ENCODE results near the gene PSMG4. TPM values are rescaled to one million over a fixed set of nuclear protein-coding genes. Genes with fewer than 3 reads are reported as not detected.

PSMG4 gene
- polyA plus RNA-seq, 6 donors from 2014 or later: 37.9 to 63.0 (median 51.5) TPM

DNA sequence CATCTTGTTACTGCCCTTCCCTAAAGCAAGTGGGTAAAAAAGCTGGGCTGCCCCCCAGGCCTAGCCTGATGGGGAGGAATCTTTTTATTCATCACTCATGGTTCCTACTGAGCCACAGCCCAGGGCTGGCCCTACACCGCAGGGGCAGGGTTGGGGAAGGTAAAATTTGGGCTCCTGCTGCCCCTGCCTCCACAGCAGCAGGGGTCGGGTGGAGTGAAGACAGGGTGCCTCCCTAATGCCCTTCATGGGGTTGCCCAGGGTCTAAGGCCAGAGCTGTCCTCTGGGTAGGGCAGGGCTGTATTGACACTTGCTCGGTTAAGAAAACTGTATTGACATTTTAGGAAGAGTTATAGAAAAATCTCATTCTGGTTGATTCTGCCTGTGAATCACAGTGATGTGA lies 8.9 kb upstream of the PSMG4 start:
- Mint-ChIP-seq H3K4me1 (peaks cover 5 to 12% (median 6%) of the 10 kb centered on the region in 3 donors), H3K9me3 (peaks cover 0 to 7% (median 5%) of the 10 kb centered on the region in 7 donors), H3K4me3 (no peak overlapping the region), H3K27ac (no peak overlapping the region), H3K27me3 (peaks cover 38 to 55% (median 51%) of the 10 kb centered on the region in 3 donors), H3K36me3 (no peaks in the 10 kb centered on the region)
- DNase-seq: no peak
- ATAC-seq (ENCODE audit: low read depth in 2 of 2): no peak

DNA sequence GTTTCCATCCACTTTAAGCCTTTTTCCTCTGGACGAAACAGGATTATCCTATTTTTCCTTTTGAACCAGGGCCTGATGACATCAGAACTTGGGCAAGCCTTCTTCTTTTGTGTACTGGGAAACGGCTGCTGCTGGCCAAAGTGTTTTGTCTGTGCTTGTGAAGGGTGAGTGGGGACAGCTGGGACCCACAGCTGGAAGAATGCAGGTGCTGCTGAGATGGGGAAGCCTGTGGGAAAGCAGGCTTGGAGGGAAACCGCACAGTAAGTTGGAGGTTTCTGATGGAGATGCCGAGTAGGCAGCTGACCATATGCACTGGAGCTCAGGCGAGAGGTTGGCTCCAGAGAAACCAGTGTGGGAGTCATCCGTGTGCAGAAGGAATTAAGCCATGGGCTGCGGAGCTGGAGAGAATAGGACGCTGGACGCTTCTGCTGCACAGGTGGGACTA lies 8.5 kb upstream of the PSMG4 start:
- H3K27ac Mint-ChIP-seq: no peak overlapping the region
- no peak for ATAC-seq (ENCODE audit: low read depth in 2 of 2)
- H3K27me3 Mint-ChIP-seq: peaks cover 35 to 52% (median 51%) of the 10 kb centered on the region in 3 donors
- no peak for DNase-seq
- H3K9me3 Mint-ChIP-seq: peaks cover 0 to 7% (median 5%) of the 10 kb centered on the region in 7 donors
- H3K36me3 Mint-ChIP-seq: no peaks in the 10 kb centered on the region
- peaks cover 5 to 12% (median 6%) of the 10 kb centered on the region in 3 donors for H3K4me1 Mint-ChIP-seq
- H3K4me3 Mint-ChIP-seq: peak overlapping the region in 1 of 8 donors; percentile 53

DNA sequence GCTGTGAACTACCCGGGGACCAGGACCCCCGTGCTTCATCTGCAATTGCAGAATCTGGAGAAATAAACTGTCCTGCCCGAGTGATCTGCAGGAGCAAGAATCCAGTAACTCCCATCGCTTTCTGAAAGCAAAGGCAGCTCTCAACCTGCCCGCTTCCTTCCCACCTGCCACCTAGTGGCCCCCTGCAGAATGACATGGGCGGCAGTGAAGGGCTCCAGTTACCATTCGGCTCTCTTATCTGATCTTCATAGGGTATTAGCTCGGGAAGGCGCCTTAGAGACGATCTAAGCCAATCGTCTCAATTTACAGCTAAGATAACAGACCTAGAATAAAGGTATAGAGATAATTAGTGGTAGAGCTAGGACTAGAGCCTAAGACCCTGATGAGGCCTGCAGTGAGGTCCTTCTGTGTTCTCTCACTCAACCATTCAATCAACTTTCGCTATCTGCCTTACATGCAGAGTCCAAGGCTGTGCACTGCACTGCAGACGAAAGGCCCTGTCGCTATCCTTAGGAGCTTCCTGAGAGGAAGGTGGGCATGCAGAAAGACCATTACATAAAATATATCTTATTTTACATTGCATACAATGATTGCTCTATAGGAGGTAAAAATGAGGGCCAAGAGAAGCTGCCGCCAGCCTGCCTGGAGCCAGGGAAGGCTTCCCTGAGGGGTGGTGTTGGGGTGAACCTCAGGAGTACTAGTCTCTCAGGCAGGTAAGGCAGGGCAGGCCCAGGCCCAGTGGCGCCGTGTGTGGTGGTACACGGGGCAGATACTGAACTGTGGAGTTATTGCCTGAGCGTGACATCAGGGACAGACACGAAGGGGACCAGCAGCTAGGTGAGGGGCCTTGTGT lies 7.1 kb upstream of the PSMG4 start:
- H3K27ac Mint-ChIP-seq: peak overlapping the region in 2 of 6 donors; percentile 42 to 49
- no peaks in the 10 kb centered on the region for H3K36me3 Mint-ChIP-seq
- peak overlapping the region in 5 of 8 donors; percentile 24 to 74 (median 70) for H3K4me3 Mint-ChIP-seq

DNA sequence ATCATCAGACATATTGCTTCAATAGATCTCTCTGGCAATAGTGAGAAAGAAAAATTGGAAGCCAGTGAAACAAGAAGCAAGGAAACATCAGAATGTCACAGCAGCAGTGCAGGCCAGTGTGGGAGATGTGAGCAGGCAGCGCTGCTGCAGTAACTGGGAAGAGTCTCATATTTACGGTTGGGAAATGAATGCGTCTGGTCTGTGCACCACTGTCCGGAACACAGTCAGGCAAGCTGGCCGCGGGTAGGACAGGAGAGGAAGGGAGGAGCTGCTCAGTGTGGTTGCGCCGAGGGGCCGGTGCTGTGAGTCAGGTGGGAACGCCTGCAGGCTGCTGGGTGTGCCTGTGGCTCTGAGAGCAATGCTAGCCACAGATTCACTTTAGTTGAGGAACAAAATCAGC lies 6.4 kb upstream of the PSMG4 start:
- Mint-ChIP-seq H3K9me3 (peaks cover 0 to 7% (median 5%) of the 10 kb centered on the region in 7 donors), H3K4me3 (no peak overlapping the region), H3K27me3 (peaks cover 25 to 49% (median 46%) of the 10 kb centered on the region in 3 donors), H3K36me3 (no peaks in the 10 kb centered on the region), H3K4me1 (peaks cover 5 to 12% (median 6%) of the 10 kb centered on the region in 3 donors), H3K27ac (peak overlapping the region in 2 of 6 donors; percentile 3 to 5)
- DNase-seq (no peak), ATAC-seq (ENCODE audit: low read depth in 2 of 2) (no peak)

More for the DNA sequence above, 7.1 kb upstream of the PSMG4 start:
- peaks cover 5 to 12% (median 6%) of the 10 kb centered on the region in 3 donors for H3K4me1 Mint-ChIP-seq
- H3K27me3 Mint-ChIP-seq: peaks cover 25 to 49% (median 49%) of the 10 kb centered on the region in 3 donors
- ATAC-seq (ENCODE audit: low read depth in 2 of 2) (peak; percentile 90 to 96), DNase-seq (peak; percentile 72)
- H3K9me3 Mint-ChIP-seq: peaks cover 0 to 7% (median 5%) of the 10 kb centered on the region in 7 donors

DNA sequence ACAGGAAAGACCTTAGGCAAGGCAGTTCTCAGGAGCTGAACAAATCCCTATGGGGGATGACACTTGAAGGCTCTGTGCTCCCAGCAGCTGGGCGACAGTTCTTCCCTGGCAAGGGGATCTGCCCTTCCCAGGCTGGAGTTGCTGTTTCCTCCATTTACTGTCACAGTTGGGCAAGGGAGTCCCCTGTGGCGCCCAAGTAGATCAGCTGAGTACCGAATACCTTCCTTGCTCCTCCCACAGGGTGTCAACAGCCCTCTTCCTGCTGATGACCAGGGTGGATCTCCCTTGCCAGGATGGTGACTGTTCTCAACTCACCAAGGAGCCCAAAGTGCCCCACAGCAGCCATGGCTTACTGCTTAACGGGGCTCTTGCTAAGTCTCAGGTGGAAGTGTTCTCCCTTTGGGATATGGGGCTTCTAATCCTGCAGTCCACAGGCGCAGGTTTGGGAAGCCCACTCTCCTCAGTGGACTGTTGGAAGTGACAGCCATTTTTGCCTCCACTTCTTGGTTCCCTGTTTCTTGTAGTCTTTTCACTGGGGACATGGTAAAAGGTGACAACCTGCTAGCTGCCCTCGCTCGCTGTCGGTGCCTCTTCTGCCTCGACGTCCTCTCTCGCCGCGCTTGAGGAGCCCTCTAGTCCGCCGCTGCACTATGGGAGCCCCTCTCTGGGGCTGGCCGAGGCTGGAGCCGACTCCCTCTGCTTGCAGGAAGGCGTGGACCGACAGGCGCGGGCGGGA lies 5.7 kb upstream of the PSMG4 start:
- H3K36me3 Mint-ChIP-seq: no peaks in the 10 kb centered on the region
- H3K27me3 Mint-ChIP-seq: peaks cover 23 to 47% (median 42%) of the 10 kb centered on the region in 3 donors
- ATAC-seq (ENCODE audit: low read depth in 2 of 2) (no peak), DNase-seq (no peak)
- H3K4me3 Mint-ChIP-seq: no peak overlapping the region
- peaks cover 5 to 12% (median 6%) of the 10 kb centered on the region in 3 donors for H3K4me1 Mint-ChIP-seq
- no peak overlapping the region for H3K27ac Mint-ChIP-seq
- peaks cover 0 to 7% (median 5%) of the 10 kb centered on the region in 7 donors for H3K9me3 Mint-ChIP-seq

DNA sequence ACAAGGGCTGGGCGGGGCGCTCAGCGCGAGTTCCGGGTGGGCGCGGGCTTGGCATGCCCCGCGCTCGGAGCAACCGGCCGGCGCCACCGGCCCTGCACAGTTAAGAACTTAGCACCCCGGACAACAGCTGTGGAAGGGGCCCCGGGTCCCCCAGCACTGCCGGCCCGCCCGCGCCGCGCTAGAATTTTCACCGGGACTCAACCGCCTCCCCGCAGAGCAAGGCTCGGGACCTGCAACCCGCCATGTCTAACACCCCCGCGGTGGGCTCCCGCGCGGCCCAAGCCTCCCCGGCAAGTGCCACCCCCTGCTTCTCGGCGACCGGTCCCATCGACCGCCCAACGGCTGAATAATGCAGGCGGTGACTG lies 5.2 kb upstream of the PSMG4 start:
- Mint-ChIP-seq H3K36me3 (no peaks in the 10 kb centered on the region), H3K27me3 (peaks cover 18 to 42% (median 36%) of the 10 kb centered on the region in 3 donors), H3K4me3 (no peak overlapping the region), H3K27ac (no peak overlapping the region), H3K4me1 (peaks cover 5 to 12% (median 6%) of the 10 kb centered on the region in 3 donors), H3K9me3 (peaks cover 0 to 7% (median 5%) of the 10 kb centered on the region in 7 donors)
- DNase-seq (no peak), ATAC-seq (ENCODE audit: low read depth in 2 of 2) (no peak)

DNA sequence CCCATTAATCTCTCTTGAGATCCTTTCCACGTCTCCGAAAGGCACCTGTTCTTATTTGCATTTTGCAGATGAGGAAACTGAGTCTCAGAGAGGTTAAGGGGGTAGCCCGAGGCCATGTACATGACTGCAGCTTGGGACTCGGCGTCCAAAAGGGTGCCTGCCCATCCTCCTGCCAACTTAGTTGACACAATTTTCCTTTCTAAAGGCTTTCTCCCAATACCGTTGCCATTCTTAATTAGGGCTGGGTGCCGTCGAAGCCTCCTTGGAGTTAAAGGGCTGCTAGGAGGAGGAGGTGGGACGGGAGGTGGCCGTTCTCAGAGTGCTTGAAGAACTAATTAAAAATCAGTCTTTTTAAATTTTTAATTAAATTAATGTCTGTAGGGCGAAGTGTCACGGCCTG lies 546 bp upstream of the PSMG4 start:
- no peak for ATAC-seq (ENCODE audit: low read depth in 2 of 2)
- Mint-ChIP-seq H3K27ac (no peak overlapping the region), H3K4me3 (peak overlapping the region; percentile 73 to 97 (median 88))

DNA sequence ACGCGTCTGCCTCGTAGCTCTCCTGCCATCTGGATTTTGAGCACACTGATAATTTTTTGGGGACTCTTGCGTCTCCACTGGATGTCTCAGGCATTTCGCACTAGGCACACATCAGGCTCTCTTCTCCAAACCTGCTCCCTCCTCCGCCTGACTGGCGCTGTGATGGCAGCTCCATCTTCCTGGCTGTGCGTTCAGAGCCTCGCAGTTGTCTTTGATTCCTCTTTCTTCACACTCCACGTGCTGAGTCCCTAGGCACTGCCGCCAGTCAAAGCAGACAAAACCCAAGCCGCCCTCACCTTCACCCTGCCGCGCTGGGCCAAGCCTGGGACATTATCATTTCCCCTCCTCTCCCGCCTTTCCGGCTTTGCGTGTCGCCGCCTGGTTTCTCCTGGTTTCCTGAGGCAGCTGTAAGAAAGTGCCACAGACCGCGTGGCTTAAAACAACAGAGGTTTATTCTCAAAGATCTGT lies 778 bp downstream of the PSMG4 start:
- H3K36me3 Mint-ChIP-seq: no peaks in the 10 kb centered on the region
- H3K27ac Mint-ChIP-seq: peak overlapping the region; percentile 91 to 97 (median 94)
- DNase-seq: peak; percentile 28
- no peaks in the 10 kb centered on the region for H3K9me3 Mint-ChIP-seq
- H3K27me3 Mint-ChIP-seq: peaks cover 0 to 15% (median 8%) of the 10 kb centered on the region in 3 donors
- peak; percentile 30 to 46 for ATAC-seq (ENCODE audit: low read depth in 2 of 2)
- peaks cover 34 to 42% (median 40%) of the 10 kb centered on the region in 3 donors for H3K4me1 Mint-ChIP-seq
- H3K4me3 Mint-ChIP-seq: peak overlapping the region; percentile 93 to 99 (median 96)

More for the DNA sequence above, 546 bp upstream of the PSMG4 start:
- peaks cover 0 to 7% (median 4%) of the 10 kb centered on the region in 7 donors for H3K9me3 Mint-ChIP-seq
- peaks cover 25 to 42% (median 33%) of the 10 kb centered on the region in 3 donors for H3K4me1 Mint-ChIP-seq
- DNase-seq: peak; percentile 6
- H3K27me3 Mint-ChIP-seq: peaks cover 0 to 15% (median 8%) of the 10 kb centered on the region in 3 donors
- no peaks in the 10 kb centered on the region for H3K36me3 Mint-ChIP-seq

DNA sequence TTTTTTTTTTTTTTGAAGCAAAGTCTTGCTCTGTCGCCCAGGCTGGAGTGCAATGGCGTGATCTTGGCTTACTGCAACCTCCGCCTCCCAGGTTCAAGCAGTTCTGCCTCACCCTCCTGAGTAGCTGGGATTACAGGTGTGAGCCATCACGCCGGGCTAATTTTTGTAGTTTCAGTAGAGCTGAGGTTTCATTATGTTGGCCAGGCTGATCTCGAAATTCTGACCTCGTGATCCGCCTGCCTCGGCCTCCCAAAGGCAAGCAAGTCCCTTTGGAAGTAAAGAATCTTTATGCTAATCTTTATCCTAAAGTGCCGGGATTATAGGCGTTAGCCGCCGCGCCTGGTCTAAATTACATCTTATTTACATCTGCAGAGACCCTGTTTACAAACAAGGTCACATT lies 1.5 kb downstream of the PSMG4 start:
- Mint-ChIP-seq H3K9me3 (no peaks in the 10 kb centered on the region), H3K27ac (no peak overlapping the region)
- no peak for ATAC-seq (ENCODE audit: low read depth in 2 of 2)

DNA sequence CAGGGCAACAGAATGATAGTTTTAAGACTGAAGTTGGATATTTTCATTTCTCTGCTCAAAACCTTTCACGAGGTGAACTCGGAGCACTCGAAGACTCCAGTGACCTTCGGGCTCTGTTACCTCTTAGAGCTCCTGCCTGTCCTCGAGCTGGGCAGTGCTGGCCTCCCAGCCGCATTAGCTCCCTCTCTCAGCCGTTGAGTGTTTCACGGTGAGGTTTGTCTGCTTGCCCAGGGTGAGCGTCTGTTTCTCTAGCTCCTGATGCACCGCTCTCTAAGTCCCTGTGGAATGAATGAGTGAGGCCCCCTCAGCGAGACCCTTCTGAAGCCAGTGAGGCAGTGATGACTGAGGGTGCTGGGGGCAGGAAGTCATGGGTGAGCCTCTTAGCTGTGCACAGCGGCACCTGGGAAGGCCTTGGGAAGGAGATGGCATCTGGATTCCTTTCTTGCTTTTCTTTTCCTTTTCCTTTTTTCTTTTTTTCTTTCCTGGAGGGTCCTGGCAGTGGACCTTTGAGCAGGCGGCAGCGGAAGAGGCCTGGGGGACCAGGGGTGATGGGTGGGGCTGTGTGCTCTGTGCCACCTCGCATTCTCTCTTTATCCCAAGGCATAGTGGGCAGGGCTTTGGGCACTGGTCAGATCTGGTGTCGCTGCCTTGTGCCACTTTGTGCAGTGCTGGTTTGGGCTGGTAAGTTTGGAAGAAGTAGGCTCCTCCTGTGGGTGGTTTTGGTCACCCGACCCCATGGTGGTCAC lies 2.2 kb downstream of the PSMG4 start:
- Mint-ChIP-seq H3K27ac (peak overlapping the region in 2 of 6 donors; percentile 42 to 85), H3K36me3 (no peaks in the 10 kb centered on the region), H3K4me1 (peaks cover 40 to 45% (median 42%) of the 10 kb centered on the region in 3 donors), H3K27me3 (peaks cover 0 to 15% (median 8%) of the 10 kb centered on the region in 3 donors), H3K9me3 (no peaks in the 10 kb centered on the region), H3K4me3 (peak overlapping the region; percentile 59 to 94 (median 82))
- ATAC-seq (ENCODE audit: low read depth in 2 of 2): no peak
- DNase-seq: no peak

More for the DNA sequence above, 1.5 kb downstream of the PSMG4 start:
- Mint-ChIP-seq H3K36me3 (no peaks in the 10 kb centered on the region), H3K27me3 (peaks cover 0 to 15% (median 8%) of the 10 kb centered on the region in 3 donors), H3K4me1 (peaks cover 40 to 45% (median 42%) of the 10 kb centered on the region in 3 donors), H3K4me3 (peak overlapping the region in 7 of 8 donors; percentile 64 to 99 (median 94))
- no peak for DNase-seq

DNA sequence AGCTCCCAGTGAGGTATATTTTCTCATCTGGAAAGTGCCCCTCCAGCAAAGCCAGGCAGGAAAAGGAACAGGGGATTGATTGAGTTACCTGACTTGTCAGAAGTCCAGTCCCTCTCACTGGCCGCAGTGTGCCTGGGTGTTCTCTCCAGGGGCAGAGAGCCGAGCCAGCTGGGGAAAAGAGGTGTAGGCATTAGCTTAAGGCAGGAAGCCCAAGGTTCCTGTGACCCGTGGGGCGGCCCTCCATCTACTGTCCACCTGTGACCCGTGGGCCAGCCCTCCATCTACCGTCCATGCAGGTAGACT lies 2.7 kb downstream of the PSMG4 start:
- Mint-ChIP-seq H3K4me3 (peak overlapping the region in 7 of 8 donors; percentile 7 to 94 (median 72)), H3K9me3 (no peaks in the 10 kb centered on the region), H3K27me3 (peaks cover 0 to 13% (median 6%) of the 10 kb centered on the region in 3 donors), H3K36me3 (no peaks in the 10 kb centered on the region), H3K27ac (peak overlapping the region in 2 of 6 donors; percentile 76 to 85), H3K4me1 (peaks cover 42 to 45% (median 44%) of the 10 kb centered on the region in 3 donors)
- no peak for ATAC-seq (ENCODE audit: low read depth in 2 of 2)
- DNase-seq: no peak

DNA sequence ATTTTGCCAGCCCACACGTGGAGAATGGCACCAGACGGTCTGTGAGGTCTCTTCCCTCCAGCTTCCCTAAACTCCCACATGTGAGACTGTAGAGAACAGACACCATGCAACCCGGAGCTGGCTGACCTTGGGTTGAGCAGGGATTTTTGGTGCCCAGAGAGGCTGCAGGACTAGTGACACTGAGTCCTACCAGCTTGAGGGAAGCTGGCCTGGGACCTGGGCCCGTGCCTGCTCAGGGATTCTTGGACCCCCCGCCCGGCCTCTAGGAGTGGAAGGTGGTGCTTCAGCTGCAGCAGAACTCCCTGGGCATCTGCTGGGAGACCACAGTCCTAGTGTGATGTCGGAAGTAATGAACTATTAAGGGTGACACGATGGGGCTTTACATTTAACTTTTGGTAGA lies 3.2 kb downstream of the PSMG4 start:
- DNase-seq (no peak), ATAC-seq (ENCODE audit: low read depth in 2 of 2) (no peak)
- Mint-ChIP-seq H3K9me3 (no peaks in the 10 kb centered on the region), H3K27me3 (peaks cover 0 to 8% (median 1%) of the 10 kb centered on the region in 3 donors), H3K4me3 (peak overlapping the region in 5 of 8 donors; percentile 7 to 94 (median 28)), H3K36me3 (no peaks in the 10 kb centered on the region), H3K27ac (peak overlapping the region in 2 of 6 donors; percentile 76 to 85), H3K4me1 (peaks cover 42 to 45% (median 45%) of the 10 kb centered on the region in 3 donors)

Measured in naive B cell (primary cell).